ENCODE data around the gene ZNF578.
A peak's percentile ranks its signal among the peaks of the same experiment; 100 is the strongest.
"Not testable (repeated sequence)": the region's sequence is repeated elsewhere in the genome, so short reads cannot be mapped to it uniquely, and the experiment has no call there.

ZNF578 gene

GRCh38 chr19:52453324-52454094 lies at the start of gene ZNF578:
ZNF578 (plus strand) TSS chr19:52453553; CDS start chr19:52501846, 48,293 bp downstream.
- DNase-seq, result no peak

DNA sequence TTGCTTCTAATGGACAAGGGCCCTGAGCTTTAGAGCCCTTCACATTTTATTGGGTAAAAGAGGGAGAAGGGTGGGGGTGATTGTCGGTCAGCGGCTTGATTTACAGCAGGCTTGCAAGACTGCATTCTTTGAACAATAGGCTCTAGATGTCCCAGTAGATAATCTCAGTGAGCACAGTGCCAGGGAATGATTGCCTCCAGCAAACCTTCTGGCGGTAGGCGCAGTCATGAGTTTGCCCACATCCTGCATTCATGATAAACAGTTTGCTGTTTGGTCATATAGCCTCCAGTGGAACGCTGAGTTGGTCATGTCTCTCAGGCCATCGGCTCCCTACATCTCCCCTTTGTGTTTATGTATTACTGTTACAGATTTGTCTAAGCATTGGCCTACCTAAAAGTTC lies 43.1 kb upstream of the ZNF578 start:
- no peak for DNase-seq

- DNase-seq, result no peak
These were observed 37.6 kb upstream of the ZNF578 start for GRCh38 chr19:52415711-52416110.

- no peak for DNase-seq
These were observed 24.4 kb upstream of the ZNF578 start, which contains the start of gene ZNF534 for GRCh38 chr19:52428937-52429336. ZNF534 (plus strand) TSS chr19:52429148; CDS start chr19:52431475, 2,327 bp downstream.

DNA sequence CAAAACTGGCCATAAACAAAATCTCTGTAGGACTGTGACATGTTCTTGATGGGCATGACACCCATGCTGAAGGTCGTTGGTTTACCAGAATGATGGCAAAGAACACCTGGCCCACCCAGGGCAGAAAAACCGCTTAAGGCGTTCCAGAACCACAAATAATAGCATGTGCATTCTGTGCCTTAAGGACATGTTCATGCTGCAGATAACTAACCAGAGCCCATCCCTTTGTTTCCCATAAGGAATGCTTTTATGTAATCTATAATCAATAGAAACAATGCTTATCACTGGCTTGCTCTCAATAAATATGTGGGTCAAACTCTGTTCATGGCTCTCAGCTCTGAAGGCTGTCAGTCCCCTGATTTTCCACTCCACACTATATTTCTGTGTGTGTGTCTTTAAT lies 11.2 kb upstream of the ZNF578 start:
- DNase-seq, result no peak

DNA sequence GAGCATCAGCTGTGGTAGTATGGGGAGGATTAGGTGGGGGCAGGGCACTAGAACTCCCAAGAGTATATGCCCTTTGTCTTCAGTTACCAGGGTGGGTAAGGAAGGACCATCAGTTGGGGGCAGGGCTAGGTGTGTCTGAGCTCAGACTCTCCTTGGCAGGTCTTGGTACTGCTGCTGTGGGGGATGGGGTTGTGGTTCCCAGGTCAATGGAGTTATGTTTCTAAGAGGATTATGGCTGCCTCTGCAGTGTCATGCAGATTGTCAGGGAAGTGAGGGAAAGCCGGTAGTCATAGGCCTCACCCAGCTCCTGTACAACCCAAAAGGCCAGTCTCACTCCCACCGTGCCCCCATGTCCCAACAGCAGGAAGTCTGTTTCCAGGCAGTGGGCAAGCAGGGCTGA lies 8.8 kb upstream of the ZNF578 start:
- no peak for DNase-seq

- DNase-seq, result no peak
These were observed 2.1 kb upstream of the ZNF578 start for GRCh38 chr19:52451241-52451640.

GRCh38 chr19:52464798-52465470 lies 11.6 kb downstream of the ZNF578 start:
- DNase-seq, result peak; percentile 72

DNA sequence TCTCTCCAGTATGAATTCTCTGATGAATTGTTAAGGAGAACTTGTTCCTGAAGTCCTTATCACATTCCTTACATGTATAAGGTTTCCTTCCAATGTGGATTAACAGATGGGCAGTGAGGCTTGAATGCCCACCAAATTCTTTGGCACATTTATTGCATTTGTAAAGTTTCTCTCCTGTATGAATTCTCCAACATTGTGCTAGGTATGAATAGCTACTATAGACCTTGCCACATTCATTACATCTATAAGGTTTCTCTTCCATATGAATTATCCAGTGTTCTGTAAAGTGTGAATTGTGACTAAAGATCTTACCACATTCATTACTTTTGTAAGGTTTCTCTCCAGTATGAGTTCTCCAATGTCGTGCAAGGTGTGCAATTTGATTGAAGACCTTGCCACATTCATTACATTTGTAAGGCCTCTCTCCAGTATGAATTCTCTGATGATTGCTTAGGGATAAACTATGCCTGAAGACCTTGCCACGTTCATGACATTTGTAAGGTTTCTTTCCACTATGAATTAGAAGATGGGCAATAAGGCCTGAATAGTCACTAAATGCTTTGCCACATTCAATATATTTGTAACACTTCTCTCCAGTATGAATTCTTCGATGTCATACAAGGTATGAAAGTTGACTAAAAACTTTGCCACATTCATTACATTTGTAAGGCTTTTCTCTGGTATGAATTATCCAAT lies 20.4 kb downstream of the ZNF578 start:
- no peak for DNase-seq

GRCh38 chr19:52474351-52475127 lies 21.2 kb downstream of the ZNF578 start:
- DNase-seq, result no peak

DNA sequence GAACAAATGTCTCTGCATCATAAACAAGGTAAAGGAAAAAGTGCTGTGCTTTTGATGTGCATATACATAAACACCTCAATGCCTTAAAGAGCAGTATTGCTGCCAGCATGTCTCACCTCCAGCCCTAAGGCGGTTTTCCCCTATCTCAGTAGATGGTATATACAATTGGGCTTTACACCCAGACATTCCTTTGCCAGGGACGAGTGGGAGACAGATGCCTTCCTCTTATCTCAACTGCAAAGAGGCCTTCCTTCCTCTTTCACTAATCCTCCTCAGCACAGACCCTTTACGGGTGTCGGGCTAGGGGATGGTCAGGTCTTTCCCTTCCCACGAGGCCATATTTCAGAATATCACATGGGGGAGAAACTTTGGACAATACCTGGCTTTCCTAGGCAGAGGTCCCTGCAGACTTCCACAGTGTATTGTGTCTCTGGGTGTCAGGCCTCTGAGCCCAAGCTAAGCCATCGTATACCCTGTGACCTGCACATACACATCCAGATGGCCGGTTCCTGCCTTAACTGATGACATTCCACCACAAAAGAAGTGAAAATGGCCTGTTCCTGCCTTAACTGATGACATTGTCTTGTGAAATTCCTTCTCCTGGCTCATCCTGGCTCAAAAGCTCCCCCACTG lies 30.9 kb downstream of the ZNF578 start:
- DNase-seq, result not testable (repeated sequence)

DNA sequence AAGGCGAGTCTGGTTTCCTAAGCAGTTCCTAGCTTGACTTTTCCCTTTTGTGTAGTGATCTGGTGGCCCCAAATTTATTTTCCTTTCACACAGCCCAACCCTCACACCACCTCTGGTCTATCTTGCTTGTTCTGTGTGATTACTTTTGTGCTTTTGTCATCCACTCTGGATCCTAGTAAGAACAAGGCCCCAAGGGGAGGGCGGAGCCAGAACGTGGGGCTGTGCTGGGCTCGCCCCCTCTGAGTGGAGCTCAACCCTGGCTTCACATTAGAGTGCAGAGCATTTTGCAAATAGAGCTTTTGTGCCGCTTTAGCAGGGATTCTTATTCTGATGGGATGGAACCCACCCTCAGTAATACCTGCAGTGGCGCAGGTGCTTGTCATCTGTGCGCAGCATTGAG lies 31.7 kb downstream of the ZNF578 start:
- not testable (repeated sequence) for DNase-seq

DNA sequence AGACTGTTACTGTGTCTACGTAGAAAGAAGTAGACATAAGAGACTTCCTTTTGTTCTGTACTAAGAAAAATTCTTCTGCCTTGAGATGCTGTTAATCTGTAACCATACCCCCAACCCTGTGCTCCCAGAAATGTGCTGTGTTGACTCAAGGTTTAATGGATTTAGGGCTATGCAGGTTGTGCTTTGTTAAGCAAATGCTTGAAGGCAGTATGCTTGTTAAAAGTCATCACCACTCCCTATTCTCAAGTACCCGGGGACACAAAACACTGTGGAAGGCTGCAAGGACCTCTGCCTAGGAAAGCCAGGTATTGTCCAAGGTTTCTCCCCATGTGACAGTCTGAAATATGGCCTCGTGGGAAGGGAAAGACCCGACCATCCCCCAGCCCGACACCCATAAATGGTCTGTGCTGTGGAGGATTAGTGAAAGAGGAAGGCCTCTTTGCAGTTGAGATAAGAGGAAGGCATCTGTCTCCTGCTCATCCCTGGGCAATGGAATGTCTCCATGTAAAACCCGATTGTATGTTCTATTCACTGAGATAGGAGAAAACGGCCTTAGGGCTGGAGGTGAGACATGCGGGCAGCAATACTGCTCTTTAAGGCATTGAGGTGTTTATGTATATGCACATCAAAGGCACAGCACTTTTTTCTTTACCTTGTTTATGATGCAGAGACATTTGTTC lies 32.3 kb downstream of the ZNF578 start:
- DNase-seq, result not testable (repeated sequence)

DNA sequence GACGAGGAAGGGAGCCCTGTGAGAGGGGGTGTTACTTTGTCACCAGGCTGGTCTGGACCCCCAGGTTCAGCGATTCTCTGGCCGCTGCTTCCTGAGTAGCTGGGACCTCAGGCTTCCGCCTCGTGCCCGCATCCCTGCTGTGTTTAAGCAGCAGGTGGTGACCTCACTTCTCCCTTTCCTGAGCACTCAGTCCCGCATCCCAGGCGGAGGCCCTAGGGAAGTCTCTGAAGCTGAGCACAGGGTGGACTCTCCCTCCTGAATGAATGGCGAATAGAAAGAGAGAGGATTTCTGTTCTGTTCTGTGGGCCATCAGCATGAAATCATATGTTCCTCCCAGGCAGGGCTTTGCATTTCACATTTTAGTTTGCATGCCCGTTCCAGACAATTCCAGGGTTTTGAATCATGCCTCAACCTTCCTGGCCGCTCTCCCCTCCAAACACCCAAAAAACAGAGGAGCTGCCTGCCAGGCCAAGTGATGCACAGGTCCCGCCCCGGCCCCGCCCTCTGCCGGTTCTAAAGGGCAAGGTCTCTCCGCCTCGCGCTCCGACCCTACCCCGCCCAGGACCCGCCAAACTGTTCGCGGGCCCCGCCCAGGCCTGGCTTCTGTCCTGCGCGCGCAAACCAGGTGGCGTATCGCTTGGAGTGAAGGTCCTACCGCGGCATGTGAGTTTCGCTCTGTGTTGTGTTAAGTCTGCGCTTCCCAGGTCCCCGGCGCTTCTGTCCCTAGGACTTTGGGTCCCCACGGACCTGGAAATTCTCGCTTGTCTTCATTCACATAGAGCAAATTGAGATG lies 39.0 kb downstream of the ZNF578 start:
- peak; percentile 81 for DNase-seq

DNA sequence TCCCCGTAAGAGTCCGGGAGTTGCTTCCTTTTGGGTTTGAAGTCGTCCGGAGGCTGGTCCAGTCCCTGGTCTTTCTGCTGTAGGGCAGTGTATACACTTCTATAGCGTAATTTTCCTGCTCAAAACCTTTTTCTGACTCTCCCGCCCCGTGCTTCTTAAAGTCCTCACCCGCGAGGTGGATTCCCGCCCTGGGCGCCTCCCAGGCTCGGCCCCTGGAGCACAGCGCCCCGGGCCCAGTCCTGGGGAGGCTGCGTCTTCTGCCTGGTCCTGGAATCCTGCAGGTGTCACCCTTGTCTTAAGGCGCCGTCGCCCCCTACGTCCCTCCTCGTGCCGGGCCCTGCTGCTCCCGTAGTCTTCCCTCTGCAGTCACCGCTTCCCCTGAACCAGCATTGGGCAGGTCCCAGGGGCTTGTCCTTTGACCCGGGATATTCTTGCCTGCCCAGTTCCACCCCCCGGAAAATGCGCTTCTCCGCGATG lies 39.7 kb downstream of the ZNF578 start:
- peak; percentile 71 for DNase-seq

- DNase-seq, result no peak
These were observed 41.2 kb downstream of the ZNF578 start for GRCh38 chr19:52494518-52494917.

DNA sequence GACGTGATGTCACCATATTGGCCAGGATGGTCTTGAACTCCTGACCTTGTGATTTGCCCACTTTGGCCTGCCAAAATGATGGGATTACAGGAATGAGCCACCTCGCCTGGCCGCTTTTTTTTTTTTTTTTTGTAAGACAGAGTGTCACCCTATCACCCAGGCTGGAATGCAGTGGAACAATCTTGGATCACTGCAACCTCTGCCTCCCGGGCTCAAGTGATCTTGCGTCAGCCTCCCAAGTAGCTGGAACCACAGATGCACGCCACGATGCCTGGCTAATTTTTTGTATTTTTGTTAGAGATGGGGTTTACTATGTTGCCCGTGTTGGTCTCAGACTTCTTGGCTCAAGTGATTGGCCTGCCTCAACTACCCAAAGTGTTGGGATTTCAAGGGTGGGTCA lies 45.2 kb downstream of the ZNF578 start:
- no peak for DNase-seq

GRCh38 chr19:52500474-52500873 lies 47.1 kb downstream of the ZNF578 start:
- not testable (repeated sequence) for DNase-seq

DNA sequence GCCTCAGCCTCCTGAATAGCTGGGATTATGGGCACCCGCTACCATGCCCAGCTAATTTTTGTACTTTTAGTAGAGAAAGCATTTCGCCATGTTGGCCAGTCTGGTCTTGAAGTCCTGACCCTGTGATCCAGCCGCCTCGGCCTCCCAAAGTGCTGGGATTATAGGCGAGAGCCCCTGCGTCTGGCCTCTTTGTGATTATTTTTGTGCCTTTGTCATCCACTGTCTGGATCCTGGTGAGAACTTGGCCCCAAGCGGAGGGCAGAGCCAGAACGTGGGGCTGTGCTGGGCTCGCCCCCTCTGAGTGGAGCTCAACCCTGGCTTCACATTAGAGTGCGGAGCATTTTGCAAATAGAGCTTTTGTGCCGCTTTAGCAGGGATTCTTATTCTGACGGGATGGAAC lies 47.6 kb downstream of the ZNF578 start:
- not testable (repeated sequence) for DNase-seq

DNA sequence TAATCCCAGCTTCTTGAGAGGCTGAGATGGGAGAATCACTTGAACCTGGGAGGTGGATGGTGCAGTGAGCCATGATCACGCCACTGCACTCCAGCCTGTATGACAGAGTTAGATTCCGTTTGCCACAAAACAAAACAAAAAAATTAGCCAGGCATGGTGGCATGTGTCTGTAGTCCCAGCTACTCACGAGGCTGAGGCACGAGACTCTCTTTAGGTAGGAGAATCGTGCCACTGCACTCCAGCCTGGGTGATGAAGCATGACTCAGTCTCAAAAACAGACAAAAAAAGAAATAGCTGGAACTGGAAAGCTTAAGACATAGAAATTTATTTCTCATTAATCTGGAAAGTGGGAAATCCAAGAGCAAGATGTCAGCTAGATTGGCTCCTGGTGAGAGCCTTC lies 53.9 kb downstream of the ZNF578 start:
- DNase-seq, result no peak

DNA sequence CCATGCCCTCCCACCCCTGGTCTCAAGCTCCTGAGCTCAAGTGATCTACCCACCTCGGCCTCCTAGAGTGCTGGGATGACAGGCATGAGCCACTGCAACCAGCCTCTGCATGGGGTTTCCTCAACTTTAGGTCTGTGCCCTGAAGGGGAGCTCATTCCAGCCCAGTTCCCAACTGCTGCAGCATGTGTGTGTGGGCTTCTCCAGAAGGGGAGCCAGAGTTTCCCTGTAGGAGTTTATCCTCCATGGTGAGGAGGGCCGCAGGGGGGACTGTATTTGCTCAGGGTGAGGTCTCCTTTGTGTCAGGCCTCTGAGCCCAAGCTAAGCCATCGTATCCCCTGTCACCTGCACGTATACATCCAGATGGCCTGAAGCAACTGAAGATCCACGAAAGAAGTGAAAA lies 62.8 kb downstream of the ZNF578 start:
- DNase-seq, result no peak

Measured in NCI-H69 (cell line).